CD4-positive, alpha-beta T cell treated with Interleukin-12 subunit alpha and Interleukin-12 subunit beta, for 1 hour (primary cell): Measurements from ENCODE around the gene OR2L5.

ENCODE experiments used
- DNase-seq: peaks from one replicate; pipeline ENCODE4 v3.0.0-alpha.2; 2020

The OR2L5 gene, protein sequence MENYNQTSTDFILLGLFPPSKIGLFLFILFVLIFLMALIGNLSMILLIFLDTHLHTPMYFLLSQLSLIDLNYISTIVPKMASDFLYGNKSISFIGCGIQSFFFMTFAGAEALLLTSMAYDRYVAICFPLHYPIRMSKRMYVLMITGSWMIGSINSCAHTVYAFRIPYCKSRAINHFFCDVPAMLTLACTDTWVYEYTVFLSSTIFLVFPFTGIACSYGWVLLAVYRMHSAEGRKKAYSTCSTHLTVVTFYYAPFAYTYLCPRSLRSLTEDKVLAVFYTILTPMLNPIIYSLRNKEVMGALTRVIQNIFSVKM

DNA sequence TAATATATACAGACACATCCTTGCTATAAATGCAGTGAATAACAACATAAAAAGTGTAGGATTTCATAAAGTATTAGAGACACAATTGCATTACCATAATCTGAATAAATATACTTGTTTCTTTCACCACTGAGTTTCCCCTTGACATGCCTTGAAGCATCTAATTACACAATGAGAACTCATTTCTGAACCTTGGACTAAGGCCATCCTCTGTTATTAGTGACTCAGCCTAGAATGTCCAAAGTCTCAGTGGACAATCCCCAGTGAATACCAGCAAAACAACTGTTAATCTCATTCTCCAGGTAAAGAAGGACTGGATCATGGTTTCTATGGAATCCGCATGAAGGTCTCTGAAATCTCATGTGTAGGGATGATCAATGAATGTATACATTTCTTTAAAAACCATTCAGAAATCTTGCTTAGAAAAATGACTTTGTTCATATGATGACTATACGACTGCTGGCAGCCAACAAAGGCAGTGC is at the start of gene OR2L5:
OR2L5 (plus strand) TSS at position 432 of the 482 bp plus-strand sequence. CDS start 8,288 bp downstream, outside the sequence.
- DNase-seq = no peak

DNA sequence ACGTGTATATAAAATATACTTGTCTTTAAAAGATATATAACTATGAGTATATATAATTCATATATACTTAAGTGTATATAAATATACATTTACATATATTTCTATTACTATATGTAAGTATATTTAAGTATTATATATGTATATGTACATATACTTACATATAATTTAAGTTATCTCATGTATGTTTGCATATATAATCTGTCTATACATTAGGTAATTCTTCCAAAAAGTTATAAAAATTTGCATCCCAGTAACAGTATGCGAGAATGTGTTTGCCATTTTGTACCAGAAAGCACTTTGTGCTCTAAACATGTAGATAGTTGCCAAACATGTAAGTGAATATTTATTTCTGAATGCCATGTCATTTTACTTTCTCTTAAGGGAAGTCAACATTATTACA is 48.5 kb upstream of the OR2L5 start, which contains the start of gene OR2AK2:
OR2AK2 (plus strand) TSS at position 301 of the 400 bp plus-strand sequence. CDS start 144 bp downstream, outside the sequence.
- DNase-seq = no peak

DNA sequence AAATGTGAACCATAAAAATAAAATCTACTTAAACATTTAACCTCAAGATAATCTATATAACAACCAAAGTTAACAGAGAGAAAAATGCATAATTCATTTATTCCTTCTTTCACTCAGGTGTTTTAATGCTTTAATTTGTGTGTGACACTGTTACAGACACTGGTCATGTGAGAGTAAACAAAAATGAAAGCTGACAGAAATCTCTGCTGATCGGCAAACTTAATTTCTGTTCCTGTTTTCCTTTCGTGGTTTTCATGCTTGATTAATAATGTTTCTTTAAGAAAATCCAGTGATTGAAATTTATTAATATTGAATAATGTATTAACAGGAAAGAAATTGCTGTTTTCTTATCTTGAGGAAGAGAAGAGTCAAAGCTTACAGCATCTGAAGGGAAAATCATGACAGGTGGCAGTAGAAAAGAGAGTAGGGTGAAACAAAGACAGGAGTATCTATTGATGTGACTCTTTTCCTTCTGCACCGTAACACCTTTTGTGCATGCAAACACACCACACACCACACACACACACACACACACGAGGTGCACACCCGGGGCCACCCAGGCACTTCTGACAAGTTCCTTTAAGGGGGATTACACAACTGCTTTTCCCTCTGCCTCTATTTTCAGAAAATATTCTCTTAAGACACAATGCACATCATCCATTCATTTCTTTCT is 46.8 kb upstream of the OR2L5 start:
- DNase-seq = no peak

DNA sequence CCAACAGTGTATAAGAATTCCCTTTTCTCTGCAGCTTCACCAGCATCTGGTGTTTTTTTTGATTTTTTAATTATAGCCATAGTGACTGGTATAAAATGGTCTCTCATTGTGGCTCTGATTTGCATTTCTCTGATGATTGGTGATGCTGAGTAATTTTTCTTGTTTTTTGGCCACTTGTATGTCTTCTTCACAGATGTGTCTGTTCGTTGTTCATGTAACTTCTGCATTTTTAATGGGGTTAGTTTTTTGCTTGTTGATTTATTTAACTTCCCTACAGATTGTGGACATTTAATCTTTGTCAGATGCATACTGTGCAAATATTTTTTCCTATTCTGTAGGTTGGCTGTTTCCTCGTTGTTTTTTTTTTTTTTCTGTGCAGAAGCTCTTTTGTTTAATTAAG is 20.5 kb upstream of the OR2L5 start:
- no peak for DNase-seq

DNA sequence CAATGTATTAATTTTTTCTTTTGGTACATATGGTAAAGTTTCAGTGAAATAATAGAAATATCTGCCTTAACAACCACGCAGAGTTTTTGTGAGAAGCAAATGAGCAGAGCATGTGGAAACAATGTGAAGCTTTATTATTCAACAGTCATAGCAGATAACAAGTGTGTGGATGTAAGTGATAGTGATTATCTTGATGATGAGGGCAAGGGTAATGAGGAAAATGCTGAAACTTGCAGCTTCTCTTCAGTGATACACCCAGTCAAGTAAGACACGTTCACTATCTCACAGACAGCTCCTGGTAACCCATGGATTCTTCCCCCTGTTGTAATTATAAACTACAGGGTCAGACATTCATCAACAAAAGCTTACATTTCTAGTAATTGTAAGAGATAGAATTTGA is 14.6 kb upstream of the OR2L5 start:
- DNase-seq = no peak

DNA sequence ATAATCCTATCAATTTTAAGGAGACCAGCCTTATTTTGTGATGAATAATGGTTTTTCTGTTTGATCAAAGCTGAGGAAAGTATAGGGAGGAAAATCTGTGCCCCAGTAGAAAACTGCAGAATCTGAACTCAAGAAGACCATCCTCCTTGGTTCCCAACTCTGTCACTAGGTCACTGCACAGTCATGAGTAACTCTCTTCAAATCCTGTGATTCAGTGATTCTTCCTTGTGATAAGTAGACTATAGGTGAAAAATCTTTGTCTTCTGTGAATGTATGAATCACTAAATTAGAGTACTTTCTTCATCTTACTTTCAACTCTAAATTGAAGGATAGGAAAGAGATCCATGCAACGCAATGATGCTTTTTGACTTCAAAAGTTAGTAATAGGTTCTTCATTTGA is 13.3 kb upstream of the OR2L5 start:
- DNase-seq = no peak

DNA sequence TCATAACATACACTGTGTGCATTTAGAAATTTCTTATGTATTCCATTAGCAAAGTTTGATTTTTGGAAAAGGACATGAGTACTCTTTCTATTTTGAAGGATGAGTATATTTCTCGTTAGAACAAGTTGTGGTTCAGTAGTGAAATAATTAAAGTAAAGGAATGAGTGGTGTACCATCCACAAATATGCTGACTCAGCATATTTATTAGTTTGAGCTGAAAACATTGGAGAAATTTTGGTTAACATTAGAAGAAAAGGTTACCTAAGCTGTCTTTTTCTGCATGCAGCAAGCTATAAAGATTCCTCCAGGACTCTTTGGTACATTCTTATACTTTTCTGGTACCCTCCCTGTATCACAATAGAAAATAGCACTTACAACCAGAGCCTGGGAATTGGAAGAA is 5.7 kb upstream of the OR2L5 start:
- no peak for DNase-seq

DNA sequence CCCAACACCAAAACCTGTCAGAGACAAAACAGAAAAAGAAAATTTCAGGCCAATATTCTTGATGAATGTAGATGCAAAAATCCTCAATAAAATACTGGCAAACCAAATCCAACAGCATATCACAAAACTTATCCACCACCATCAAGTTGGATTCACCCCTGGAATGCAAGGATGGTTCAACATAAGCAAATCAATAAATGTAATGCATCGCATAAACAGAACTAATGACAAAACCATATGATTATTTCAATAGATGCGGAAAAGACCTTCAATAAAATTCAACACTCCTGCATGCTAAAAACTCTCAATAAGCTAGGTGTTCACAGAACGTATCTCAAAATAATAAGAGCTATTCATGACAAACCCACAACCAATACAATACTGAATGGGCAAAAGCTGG is 3.8 kb upstream of the OR2L5 start:
- no peak for DNase-seq

DNA sequence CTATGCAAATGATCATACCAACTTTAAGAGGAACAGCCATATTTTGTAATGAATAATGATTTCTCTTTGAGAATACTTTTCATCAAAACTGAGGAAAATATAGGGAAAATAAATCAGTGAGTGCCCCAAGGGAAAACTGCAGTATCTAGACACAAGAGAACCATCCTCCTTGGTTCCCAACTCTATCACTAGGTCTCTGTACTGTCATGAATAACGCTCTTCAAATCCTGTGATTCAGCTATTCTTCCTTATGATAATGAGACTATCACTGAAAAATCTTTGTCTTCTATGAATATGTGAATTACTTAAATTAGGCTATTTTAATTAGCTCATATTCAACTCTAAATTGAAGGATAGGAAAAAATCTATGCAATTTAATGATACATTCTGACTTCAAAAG is 2.3 kb downstream of the OR2L5 start:
- DNase-seq = no peak

DNA sequence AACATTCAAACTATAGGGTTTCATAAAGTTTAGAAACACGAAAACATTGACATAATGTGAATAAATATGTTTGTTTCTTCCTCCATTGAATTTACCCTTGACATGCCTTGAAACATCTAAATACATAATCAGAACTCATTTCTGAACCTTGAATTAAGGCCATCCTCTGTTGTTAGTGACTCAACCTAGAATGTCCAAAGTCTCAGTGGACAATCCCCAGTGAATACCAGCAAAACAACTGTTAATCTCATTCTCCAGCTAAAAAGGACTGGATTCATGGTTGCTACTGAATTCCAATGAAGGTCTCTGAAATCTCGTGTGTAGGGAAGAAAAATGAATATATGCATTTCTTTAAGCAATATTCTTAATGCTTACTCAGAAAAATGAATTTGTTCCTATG is 16.3 kb downstream of the OR2L5 start, which contains the start of gene OR2L2:
OR2L2 (plus strand) TSS at position 301 of the 400 bp plus-strand sequence. CDS start 8,198 bp downstream, outside the sequence.
- DNase-seq = no peak

DNA sequence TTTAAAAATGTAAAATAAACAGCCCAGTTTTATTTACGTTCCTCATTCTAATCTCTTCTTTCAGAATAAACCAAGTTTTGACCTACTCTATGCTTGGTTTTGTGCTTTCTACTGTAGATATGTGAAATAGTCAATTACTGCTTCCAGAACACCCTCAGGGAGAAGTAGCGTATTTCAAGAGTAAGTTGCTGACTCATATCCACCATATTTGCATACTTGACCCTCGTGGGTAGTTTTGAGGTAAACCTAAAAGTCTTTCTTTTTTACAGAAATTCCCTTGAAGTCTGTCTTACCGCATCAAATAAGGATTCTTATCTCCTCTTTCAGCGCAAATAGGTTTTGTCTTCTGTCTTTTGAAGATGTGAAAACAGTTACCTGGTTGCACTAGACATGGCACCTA is 31.7 kb downstream of the OR2L5 start:
- DNase-seq = no peak

DNA sequence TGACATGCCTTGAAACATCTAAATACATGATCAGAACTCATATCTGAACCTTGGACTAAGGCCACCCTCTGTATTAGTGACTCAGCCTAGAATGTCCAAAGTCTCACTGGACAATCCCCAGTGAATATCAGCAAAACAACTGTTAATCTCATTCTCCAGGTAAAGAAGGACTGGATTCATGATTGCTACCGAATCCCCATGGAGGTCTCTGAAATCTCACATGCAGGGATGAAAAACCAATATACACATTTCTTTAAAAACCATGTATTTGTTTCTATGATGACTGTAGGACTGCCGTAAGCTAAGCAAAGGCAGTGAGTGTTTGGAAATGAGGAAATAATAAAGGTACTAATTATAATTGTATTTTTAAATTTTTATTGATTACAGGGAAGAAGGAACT is 33.1 kb downstream of the OR2L5 start, which contains the start of gene OR2L3:
OR2L3 (plus strand) TSS at position 301 of the 400 bp plus-strand sequence. CDS start 13,846 bp downstream, outside the sequence.
- no peak for DNase-seq

DNA sequence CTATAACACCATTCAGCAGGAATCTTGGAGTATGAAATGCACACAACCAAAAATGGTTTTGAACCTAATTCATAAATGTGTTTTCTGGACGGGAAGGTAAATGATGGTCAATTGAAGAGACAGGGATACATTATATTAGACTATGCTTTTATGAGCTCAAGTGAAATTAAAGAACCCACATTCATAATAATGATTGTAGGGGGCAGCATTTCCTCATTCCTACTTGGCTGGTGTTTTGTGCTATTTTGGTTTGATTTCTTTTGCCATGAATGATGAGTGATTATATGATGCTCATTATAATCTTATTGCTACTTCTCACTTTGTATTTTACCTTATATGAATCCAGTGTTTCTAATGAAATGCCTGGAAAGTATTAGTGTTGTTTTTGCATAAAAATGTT is 33.5 kb downstream of the OR2L5 start:
- DNase-seq = no peak

DNA sequence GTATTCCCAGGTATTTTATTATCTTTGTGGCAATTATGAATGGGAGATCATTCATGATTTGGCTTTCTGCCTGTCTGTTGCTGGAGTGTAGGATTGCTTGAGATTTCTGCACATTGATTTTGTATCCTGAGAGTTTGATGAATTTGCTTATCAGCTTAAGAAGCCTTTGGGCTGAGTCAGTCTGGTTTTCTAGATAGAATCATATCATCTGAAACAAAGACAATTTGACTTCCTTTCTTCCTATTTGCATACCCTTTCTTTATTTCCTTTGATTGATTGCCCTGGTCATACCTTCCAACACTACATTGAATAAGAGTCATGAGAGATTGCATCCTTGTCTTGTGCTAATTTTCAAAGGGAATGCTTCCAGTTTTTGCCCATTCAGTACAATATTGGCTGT is 41.2 kb downstream of the OR2L5 start:
- DNase-seq = no peak

DNA sequence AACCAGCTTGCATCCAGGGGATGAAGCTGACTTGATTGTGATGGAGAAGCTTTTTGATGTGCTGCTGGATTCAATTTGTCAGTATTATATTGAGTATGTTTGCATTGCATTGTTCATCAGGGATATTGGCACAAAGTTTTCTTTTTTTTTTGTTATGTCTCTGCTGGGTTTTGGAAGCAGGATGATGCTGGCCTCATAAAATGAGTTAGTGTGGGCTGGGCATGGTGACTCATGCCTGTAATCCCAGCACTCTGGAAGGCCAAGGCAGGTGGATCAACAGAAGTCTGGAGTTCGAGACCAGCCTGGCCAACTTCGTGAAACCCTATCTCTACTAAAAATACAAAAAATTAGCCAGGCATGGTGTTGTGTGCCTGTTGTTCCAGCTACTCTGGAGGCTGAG is 41.8 kb downstream of the OR2L5 start:
- no peak for DNase-seq

DNA sequence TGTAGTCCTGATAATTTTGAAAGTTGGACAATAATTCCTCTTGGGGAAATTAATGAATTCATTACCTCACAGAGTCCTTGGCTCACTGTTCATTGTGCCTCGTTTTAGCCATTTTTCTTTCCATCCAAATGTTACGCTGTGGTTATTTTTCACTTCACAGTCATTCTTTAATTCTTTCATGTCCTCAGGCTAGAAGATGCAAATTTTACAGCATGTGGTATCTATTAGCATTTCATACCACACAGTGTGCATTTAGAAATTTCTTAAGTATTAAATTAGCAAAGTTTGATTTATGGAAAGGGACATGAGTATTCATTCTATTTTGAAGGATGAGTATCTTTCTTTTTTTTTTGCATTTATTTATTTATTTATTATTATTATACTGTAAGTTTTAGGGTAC is 51.6 kb downstream of the OR2L5 start:
- no peak for DNase-seq

DNA sequence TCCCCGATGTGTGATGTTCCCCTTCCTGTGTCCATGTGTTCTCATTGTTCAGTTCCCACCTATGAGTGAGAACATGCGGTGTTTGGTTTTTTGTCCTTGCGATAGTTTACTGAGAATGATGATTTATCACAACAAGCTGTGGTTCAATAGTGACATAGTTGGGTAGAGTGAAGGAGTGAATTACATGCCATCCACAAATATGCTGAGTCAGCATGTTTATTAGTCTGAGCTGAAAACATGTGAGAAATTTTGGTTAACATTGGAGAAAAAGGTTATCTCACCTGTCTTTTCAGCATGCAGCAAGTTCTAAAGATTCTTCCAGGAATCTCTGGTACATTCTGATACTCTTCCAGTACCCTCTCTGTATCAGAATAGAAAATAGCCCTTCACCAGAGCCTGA is 52.1 kb downstream of the OR2L5 start:
- no peak for DNase-seq
